Measurements from ENCODE around the gene DEGS2.
"Not testable (repeated sequence)": the region's sequence is repeated elsewhere in the genome, so short reads cannot be mapped to it uniquely, and the experiment has no call there.

DEGS2 gene

DNA sequence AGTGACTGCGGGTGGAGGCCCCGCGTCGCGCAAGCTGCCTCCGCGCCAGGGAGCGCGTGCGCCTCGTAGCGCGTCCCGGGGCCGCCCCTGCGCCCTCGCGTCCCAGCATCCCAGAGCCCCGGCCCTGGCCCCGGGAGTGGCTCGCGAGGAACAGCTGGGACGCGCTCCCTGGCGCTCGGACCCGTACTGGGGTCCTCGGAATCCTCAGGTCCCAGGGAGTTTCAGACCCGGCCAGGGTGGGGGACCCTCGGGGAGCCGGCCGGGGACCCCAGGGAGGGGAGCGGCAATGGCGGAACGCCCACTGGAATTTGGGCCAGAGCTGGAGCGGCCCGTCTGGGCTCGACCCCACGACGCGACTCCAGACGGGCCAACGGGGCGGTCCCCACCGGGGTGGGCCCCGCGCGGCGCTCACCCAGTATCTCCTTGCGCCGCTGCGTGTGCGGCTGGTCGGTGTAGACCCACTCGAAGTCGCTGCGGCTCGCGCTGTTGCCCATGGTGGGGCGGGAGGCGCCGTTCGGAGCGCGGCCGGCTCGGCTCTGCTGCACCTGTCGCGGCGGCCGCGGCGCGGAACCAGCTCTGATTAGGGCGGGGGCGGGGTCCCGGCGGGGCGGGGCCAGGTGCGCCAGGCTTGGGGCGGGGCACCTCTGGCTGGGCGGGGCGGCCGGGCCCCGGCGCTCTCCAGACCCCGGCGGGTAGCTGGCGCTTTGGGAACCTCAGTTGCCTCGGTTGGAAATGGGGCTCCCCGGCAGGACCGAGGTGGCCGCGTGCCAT is at the start of gene DEGS2:
TSS of gene DEGS2 (minus strand) at position 552 of the 771 bp plus-strand sequence. CDS start at position 494, 58 bp downstream.
- no peak for DNase-seq

DNA sequence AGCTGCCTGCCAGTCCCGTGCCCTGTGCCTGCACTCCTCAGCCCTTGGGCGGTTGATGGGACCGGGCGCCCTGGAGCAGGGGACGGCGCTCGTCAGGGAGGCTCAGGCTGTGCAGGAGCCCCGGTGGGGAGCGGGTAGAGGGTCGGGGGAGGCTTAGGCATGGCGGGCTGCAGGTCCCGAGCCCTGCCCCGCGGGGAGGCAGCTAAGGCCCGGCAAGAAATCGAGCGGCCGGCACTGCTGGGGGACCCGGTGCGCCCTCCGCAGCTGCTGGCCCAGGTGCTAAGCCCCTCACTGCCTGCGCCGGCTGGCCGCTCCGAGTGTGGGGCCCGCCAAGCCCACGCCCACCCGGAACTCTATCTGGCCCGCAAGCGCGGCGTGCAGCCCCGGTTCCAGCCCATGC is 48.7 kb upstream of the DEGS2 start:
- DNase-seq = not testable (repeated sequence)

DNA sequence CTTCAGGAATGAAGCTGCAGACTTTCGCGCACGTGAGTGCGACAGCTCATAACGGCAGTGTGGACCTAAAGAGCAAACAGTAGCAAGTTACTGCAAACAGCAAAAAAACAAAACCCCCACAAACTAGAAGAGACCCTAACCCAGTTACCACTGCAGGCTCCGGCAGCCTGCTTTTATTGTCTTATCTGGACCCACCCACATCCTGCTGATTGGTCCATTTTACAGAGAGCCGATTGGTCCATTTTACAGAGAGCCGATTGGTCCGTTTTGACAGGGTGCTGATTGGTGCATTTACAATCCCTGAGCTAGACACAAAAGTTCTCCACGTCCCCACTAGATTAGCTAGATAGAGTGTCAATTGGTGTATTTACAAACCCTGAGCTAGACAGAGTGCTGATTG is 48.1 kb upstream of the DEGS2 start:
- DNase-seq = not testable (repeated sequence)

- not testable (repeated sequence) for DNase-seq
Observed at GRCh38 chr14:100204835-100205167, 45.4 kb upstream of the DEGS2 start.

DNA sequence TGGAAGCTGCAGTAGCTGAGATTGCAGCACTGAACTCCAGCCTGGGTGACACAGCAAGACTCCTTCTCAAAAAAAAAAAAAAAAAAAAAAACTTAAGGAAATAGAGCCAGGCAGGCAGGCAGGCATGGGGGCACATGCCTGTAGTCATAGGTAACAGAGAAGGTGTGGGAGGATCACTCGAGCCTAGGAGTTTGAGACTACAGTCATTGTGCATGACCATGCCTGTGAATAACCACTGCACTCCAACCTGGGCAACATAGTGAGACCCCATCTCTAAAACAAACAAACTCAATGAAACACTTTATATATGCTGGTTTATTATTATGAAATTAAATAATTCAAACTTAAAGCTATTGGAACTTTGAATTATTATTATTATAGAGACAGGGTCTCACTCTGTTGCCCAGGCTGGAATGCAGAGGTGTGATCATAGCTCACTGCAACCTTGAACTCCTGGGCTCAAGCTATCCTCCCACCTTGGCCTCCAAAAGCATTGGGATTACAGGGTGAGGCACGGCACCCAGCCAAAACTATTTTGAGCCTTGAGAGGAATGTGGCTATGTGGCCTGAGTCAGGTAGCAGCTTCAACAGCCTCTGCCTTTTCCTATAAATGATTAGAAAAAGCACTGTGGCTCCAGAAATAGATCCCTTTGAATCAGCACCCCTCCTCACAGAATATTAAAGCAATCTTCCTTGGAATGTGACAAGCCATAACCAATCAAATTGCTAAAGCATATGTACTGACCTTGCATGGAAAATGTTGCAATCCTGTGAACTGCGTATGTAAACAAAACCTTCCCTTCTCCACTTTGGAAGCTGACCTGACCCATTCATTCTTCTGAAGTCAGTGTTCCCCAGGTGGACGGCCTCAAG is 44.8 kb upstream of the DEGS2 start:
- peak; percentile 54 for DNase-seq

DNA sequence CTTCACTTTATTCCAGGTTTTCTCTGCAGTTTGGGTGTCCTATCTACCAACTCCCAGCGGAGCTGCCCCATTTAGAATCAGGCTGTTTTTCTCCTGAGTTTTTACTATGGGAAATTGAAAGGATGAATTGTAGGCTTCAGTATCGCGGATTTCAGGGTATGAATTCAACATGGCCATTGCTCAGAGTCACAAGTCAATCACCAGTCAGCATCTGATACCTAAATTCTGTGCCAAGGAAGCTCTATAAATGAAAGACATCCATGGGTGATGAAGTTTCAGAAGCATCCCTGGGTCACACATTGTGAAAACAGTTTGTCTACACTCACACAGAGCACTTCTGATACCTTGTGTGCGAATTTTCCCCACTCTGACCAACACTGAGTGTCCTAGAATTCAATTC is 43.7 kb upstream of the DEGS2 start:
- no peak for DNase-seq

- DNase-seq = no peak
Observed at GRCh38 chr14:100202712-100203111, 43.3 kb upstream of the DEGS2 start.

DNA sequence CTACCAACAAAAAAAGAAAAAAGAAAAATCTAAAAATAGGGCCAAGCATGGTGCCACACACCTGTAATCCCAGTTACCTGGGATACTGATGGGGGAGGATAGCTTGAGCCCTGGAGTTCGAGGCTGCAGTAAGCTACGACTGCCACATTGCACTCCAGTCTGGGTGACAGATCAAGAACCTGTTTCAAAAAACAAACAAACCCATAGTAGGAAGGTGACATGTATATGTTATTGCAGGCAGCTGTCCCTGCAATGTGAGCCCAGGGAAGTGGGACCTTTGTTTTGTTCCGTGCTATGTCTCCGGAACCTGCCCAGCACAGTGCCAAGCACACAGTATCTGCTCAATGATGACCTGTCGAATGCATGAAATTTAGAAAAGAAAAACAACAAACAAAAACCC is 42.3 kb upstream of the DEGS2 start:
- no peak for DNase-seq

- no peak for DNase-seq
Observed at GRCh38 chr14:100200311-100200710, 40.9 kb upstream of the DEGS2 start.

DNA sequence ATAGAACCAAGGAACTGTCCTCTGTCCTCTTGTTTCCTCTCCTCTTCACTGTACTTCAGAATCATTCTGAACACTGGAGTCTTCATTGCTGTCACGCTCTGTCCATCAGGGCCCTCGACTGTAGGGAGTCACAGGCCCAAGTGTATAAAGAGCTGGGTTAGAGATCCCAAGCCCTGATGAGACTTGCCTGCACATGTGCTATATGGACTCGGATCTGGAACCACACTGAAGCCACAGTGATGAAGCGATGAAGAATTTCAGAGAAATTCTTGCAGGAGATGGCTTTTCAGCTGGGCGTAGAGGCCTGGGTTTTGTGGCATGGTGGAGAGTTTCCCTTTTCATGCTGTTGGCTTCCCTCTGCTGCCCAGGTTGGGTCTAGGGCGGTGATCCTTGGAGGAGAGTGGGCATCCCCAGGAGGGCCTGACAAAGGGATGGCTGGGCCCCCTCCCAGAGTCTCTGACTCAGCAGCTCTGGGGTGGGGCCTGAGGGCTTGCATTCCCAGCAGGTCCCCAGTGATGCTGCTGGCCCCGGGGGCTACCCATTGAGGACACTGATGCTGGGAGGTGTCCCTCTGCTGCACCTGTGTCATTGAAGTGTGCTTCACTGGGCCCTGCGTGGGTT is 39.9 kb upstream of the DEGS2 start:
- DNase-seq = no peak

DNA sequence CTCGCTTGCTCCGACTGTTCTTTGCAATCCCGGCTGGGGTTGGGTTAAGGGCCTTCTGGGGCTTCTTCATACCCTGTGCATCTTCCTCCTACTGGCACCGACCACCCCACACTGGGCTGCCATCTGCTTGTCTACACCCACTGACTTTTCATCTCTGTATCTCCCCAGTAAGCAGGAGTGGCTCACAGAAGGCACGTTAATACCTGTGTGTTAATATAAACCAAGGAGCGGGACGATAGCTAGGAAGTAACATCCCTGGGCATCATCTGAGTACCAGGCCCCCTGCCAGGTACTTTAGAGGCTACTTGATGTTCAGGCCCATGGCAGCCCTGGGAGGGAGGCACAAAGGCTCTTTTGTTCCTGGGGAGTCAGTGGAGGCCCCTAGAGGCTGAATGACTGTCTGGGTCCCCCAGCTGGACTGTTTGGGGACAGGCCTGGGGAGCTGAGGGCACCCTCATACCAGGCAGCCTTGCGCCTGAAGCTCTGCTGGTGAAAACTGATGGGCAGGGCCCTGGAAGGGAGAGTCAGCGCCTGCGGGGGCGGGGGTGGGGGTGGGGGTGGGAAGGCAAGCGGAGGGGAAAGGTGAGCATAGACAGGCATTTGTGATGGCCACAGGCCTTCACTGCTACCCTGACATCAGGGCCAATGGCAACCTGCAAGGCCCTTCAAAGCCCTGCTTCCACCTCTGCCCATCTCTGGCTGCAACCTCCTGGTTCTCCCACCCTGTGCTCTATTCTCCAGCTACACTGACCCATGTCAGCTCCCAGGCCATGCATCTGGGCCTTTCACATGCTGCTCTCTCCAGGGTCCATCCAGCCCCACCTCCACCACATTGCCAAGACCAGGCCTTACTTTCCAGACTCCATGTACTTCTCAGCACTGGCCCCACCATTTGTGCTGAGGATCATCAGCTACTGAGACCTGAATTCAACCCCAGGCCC is 34.2 kb upstream of the DEGS2 start:
- no peak for DNase-seq

DNA sequence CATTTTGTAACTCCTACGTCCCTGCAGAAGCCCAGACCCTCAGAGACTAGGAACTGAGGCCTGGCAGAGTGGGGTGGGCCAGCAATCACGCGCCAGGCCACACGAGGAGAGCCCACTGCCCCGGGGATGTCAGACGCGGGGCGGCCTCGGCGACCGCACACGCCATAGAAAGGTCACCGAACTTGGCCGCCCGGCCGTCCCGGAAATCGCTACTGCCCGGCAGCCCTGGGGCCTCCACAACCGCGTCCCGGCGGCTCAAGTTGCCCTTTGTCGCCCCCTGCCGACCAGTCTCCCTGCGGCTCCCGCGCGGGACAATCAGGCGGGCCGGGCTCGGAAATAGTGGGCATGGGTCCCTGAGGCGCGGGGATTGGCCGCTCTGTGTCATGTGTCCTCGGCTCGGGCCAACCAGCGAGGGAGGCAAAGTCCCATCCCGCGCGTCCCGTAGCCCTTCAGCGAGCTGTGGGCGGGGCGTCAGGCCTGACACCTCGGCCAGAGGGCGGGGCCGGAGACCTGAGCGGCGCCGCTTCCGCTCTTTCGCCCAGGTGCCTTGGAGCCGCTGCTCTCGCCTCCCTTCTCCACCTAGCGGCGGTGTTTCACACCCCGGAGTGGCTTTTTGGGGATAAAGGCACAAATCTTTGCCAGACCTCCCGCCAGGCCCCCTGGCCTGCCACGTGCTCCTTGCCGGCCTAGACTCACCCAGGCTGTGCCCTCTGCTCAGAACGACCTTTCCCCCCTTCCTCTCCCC is 33.4 kb upstream of the DEGS2 start:
- peak; percentile 97 for DNase-seq

DNA sequence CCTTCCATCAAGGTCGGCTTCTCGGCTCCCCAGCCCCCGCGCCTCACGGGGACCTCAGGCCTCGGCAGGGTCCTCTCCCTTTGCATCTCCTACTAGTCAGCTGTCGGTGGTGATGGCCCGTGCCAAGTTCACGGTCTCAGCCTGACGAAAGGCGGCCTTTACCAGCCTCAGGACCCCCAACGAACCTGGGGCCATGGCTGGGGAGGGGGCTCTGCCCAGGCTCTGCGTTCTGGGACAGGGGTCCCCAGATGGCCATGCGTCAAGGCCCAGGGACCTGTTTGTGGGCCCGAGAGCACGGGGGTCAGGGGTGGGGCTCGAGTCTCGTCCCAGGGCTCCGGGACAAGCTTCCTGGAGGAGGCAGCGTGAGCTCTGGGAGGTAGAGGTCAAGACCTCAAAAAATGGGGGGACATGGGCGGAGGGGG is 32.8 kb upstream of the DEGS2 start:
- DNase-seq = no peak

DNA sequence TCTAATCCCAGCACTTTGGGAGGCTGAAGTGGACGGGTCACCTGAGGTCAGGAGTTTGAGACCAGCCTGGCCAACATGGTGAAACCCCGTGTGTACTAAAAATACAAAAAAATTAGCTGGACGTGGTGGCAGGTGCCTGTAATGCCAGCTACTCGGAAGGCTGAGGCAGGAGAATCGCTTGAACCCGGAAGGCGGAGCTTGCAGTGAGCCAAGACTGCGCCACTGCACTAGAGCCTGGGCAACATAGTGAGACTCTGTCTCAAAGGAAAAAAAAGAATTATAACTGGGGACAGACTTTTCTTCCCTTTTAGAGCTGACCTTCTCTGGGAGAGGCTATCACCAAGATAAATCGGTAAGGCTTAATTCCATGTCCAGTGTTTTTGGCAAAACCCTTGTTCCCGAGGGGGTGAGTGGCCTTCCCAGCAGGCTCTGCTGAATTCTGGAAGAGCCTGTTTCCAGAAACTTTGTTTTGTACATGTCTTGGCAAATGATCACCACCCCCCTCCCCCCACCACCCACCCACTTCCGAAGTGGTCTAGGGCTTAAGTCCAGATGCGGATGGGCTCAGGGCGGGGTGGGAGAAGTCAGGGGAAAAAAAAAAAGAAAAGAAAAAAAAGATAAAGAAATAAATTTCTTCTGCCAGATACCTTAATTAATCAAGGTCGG is 32.3 kb upstream of the DEGS2 start:
- no peak for DNase-seq

DNA sequence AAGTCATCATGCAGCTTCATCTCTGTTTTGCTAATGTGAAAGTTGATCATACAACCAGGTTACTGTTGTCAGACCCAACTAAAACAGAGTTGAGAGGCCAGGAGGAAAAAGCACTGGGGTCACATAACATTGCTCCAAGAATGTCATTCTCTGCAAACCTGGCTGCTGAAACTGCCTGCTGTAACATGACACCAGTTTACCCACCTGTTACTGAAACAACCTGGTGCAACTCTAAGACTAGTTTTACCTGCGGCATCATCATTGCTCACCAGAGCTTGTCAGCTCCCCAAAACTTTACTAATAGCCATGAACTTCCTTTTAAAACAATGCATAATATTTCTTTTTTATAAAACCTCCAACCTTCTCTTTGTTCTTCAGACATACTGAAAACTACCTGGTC is 30.7 kb upstream of the DEGS2 start:
- no peak for DNase-seq

DNA sequence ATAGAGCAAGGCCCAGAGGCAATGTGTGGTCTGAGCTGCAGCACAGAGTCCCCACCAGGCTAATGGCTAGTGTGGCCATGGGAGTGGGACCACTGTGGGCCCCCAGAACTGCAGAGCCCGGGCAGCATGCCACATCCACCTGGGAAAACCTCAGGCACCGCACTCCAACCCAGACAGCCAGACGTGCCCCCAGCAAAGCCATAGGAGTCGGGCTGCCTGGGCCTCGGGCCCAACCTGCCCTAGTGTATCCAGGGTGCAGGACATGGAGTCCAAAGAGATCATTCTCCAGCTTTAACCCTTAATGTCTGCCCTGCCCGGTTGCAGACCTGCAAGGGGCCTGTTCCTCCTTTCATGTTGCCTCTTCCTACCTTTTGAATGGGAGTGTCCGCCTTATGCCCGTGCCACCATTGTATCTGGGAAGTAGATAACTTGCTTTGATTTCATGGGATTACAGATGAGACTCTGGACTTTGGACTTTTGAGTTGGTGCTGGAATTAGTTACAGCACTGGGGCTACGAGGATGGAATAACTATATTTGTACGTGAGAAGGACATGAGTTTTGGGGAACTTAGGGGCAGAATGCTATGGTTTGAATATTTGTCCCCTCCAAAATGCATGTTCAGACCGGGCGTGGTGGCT is 29.1 kb upstream of the DEGS2 start:
- no peak for DNase-seq

GRCh38 chr14:100187247-100187833 is 27.9 kb upstream of the DEGS2 start:
- no peak for DNase-seq

DNA sequence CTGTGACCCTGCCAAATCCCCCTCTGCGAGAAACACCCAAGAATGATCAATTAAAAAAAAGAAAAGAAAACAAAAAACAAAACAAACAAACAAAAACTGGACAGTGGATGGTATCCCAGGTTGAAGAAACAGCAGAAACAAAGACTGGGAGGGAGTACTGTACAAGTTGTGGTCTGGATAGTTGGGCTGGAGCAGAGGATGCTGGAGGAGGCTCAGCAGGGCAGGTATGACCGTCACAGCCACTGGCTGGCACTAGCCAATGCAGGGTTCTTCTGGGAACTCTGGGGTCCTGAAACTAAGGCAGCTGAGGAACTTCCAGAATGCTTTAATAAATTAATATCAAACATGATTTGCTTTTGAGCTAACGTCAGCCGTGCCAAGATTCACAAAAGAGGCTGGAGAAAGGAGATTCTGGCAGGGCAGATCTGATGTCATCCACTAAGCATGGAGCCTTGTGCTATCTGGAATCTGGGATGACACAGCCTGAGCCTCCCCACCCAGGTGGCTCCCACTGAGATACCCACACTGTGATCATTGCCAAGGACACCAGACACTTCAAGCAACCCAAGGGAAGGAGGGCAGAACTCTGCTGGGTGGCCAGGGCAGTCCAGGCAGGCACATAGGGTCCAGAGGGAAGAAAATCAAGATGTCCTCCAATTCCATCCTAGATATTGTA is 22.6 kb upstream of the DEGS2 start:
- peak; percentile 16 for DNase-seq

- not testable (repeated sequence) for DNase-seq
Observed at GRCh38 chr14:100180671-100181070, 21.2 kb upstream of the DEGS2 start.

DNA sequence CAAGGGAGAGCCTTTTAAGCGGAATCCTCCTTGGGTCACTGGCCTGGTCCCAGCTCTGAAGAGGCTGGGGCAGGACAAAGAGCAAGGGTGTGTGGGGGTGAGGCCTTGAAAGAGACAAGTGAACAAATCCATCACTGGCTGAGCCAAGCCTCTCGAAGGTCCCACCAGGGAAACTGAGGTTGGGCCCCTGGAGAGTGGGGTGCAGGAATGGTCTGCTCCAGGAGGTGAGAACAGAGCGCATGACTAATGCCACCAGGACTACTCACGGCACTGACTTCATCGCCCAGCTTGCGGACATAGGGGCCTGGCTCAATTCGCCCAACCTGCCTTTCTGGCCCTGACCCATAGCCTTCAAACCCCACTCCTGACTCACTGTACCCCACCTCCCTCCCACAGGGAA is 19.2 kb upstream of the DEGS2 start:
- no peak for DNase-seq
